PC-3 (cell line): ENCODE data around the gene ILF3.

Experiments used
- CTCF ChIP-seq: fragments of 300-600 bp; sonication (generic); conservative IDR thresholded peaks from 2 replicates; pipeline ENCODE4 v1.5.1; 2017; ENCODE audit warnings: antibody characterized with exemption, low read depth, mild to moderate bottlenecking, low read length
- EZH2 ChIP-seq: fragments of 300-600 bp; sonication (generic); IDR thresholded peaks from one replicate; pipeline ENCODE4 v1.6.1; 2017; ENCODE audit warnings: antibody characterized with exemption, mild to moderate bottlenecking, low read length; ENCODE audit not compliant: unreplicated experiment
- EZH2phosphoT487 ChIP-seq: fragments of 300-600 bp; sonication (generic); IDR thresholded peaks from 2 replicates; pipeline ENCODE4 v1.6.1; 2018; ENCODE audit warnings: mild to moderate bottlenecking, antibody characterized with exemption, low read length, borderline replicate concordance

GRCh38 chr19:10637894-10638293 lies 16.3 kb upstream of the ILF3 start:
- TF ChIP-seq EZH2phosphoT487 (no peak), CTCF (no peak), EZH2 (no peak)
